GM18870 (cell line): ENCODE measurements around the gene EGR2.
"Not testable (repeated sequence)": the region's sequence is repeated elsewhere in the genome, so short reads cannot be mapped to it uniquely, and the experiment has no call there.

Experiments used
- ATAC-seq: cut with Tn5 transposase; IDR thresholded peaks from one replicate; pipeline ENCODE4 v1.9.1; 2021; ENCODE audit warnings: moderate library complexity; ENCODE audit not compliant: unreplicated experiment

Gene EGR2

GRCh38 chr10:62795762-62796161 is 20.4 kb downstream of the EGR2 start:
- ATAC-seq: no peak

GRCh38 chr10:62795100-62795499 is 21.1 kb downstream of the EGR2 start:
- ATAC-seq: no peak

- no peak for ATAC-seq
Observed at GRCh38 chr10:62794306-62794705, 21.9 kb downstream of the EGR2 start.

GRCh38 chr10:62792261-62792660 is 23.9 kb downstream of the EGR2 start:
- ATAC-seq: no peak

- no peak for ATAC-seq
Observed at GRCh38 chr10:62790571-62790970, 25.6 kb downstream of the EGR2 start.

GRCh38 chr10:62790019-62790555 is 26.1 kb downstream of the EGR2 start:
- ATAC-seq: no peak

- no peak for ATAC-seq
Observed at GRCh38 chr10:62788861-62789467, 27.2 kb downstream of the EGR2 start.

GRCh38 chr10:62788285-62788684 is 27.9 kb downstream of the EGR2 start:
- not testable (repeated sequence) for ATAC-seq

GRCh38 chr10:62784537-62784936 is 31.6 kb downstream of the EGR2 start:
- ATAC-seq: not testable (repeated sequence)

GRCh38 chr10:62779487-62780248 is 36.5 kb downstream of the EGR2 start:
- peak; percentile 86 for ATAC-seq

GRCh38 chr10:62778125-62778524 is 38.0 kb downstream of the EGR2 start:
- peak; percentile 55 for ATAC-seq

GRCh38 chr10:62772186-62772974 is 43.8 kb downstream of the EGR2 start:
- ATAC-seq: no peak

GRCh38 chr10:62769574-62770242 is 46.5 kb downstream of the EGR2 start:
- ATAC-seq: no peak

- ATAC-seq: no peak
Observed at GRCh38 chr10:62766386-62766785, 49.8 kb downstream of the EGR2 start.

- ATAC-seq: no peak
Observed at GRCh38 chr10:62765726-62766125, 50.4 kb downstream of the EGR2 start.

- ATAC-seq: no peak
Observed at GRCh38 chr10:62764011-62764410, 52.2 kb downstream of the EGR2 start.

- ATAC-seq: no peak
Observed at GRCh38 chr10:62763155-62763554, 53.0 kb downstream of the EGR2 start.
